ENCODE results near the gene SLC51B.
"Not testable (repeated sequence)": the region's sequence is repeated elsewhere in the genome, so short reads cannot be mapped to it uniquely, and the experiment has no call there.

SLC51B gene

DNA sequence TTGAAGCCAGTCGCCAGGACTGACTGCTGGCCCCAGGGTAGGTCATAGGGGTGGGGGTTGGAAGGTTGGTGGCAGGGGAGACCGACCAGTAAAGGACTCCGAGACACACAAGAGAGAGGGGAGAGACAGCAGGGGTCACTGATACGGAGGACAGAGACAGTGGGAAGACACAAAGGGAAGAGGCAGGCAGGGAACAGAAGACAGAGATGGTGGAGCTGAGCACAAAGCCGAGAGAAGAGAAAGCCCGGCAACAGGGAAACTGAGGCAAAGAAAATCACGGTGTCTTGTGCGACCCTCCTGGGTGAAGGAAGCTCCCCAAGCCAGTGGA, 22.1 kb downstream of the SLC51B start:
- no peak for DNase-seq

GRCh38 chr15:65067645-65068402, 22.6 kb downstream of the SLC51B start, which contains the start of gene RASL12:
Gene RASL12 (minus strand): TSS chr15:65067991. CDS start chr15:65067835, 156 bp downstream.
- DNase-seq = no peak

DNA sequence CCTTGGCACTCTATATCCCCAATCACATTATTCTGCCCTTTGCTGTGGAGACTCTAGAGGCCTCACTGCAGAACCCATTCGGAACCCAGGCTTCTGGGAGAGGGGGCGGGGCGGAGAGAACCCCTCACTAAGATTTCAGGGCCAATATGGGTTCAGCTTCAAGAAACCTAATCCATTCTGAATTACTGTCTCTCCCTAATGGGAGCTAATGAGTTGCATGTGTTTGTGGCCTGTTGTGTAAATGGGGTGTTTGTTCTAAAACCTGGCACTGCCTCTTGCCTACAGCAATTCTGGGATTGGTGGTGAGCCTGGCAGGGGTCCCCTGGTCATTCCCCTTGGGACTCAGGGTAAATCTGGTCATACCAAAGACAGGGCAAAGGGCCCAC, 23.2 kb downstream of the SLC51B start:
- DNase-seq = no peak

DNA sequence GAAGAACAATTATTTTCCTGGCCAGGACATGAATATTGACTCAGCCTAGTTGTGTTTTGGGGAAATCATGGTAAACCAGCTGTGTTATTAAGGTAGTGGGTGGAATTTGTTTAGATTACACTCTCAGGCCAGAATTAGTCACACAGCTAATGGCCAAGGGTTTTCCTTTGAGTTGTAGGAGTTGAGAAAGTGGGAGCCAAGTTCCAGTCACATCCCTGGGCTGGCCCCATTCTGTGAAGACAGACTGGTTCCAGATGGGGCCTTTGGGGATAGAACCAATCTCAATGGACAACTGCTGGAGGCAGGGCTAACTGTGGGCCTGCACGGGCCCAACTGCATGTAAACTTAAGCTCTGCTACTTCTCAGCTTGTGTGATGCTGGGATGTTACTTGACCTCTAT, 24.0 kb downstream of the SLC51B start:
- DNase-seq = no peak

GRCh38 chr15:65069779-65070546, 24.8 kb downstream of the SLC51B start:
- DNase-seq = no peak

DNA sequence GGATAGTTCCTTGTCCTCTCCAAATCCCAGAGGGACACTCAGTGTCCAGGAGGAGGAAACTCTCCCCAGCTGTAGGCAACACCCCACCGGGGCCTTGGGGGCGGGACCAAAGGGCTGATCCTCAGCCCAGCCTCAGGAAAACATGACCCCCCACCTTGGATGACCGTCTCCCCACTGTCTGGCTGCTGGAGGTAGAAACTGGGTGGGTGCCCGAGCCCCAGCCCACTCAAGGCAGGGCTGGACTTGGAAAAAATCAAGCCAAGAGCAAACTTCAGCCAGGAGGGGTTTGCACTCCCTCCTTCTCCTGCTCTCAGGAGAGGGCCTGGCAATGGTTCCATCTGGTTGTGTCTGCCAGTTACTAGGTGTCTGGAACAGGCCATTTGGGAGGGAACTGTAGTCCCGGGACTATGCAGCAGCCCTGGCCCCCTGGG, 26.2 kb downstream of the SLC51B start:
- DNase-seq = no peak

DNA sequence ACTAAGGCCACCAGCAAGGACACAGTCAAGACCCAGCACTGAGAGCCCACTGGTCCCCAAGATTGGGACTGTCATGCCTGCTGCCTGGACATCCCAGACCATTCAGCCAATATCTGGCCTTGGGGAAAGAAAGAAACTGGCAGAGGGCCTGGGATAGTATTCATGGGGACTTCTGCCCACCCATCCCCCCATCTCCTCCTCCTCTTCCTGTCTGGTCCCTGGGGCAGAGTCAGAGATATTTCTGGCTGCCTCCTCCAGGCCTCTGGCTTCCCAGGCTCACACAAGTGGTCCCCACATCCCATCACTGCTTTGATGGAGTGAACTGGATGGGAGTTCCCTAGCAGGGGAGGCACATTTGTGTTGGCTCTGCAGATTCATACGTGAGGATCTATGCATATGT, 26.8 kb downstream of the SLC51B start:
- DNase-seq = no peak

- DNase-seq = no peak
Observed at GRCh38 chr15:65072617-65073016, 27.4 kb downstream of the SLC51B start.

DNA sequence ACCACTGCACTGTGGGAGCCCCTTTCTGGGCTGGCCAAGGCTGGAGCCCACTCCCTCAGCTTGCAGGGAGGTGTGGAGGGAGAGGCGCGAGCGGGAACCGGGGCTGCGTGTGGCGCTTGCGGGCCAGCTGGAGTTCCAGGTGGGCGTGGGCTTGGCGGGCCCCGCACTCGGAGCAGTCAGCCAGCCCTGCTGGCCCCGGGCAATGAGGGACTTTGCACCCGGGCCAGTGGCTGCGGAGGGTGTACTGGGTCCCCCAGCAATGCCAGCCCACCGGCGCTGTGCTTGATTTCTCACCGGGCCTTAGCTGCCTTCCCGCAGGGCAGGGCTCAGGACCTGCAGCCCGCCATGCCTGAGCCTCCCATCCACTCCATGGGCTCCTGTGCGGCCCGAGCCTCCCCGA, 29.8 kb downstream of the SLC51B start:
- not testable (repeated sequence) for DNase-seq

DNA sequence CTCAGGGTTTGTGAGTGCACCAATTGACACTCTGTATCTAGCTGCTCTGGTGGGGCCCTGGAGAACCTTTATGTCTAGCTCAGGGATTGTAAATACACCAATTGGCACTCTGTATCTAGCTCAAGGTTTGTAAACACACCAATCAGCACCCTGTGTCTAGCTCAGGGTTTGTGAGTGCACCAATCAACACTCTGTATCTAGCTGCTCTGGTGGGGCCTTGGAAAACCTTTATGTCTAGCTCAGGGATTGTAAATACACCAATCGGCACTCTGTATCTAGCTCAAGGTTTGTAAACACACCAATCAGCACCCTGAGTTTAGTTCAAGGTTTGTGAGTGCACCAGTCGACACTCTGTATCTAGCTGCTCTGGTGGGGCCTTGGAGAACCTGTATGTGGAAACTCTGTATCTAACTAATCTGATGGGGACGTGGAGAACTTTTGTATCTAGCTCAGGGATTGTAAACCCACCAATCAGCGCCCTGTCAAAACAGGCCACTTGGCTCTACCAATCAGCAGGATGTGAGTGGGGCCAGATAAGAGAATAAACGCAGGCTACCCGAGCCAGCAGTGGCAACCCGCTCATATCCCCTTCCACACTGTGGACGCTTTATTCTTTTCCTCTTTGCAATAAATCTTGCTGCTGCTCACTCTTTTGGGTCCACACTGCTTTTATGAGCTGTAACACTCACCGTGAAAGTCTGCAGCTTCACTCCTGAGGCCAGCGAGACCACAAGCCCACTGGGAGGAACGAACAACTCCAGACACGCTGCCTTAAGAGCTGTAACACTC, 30.6 kb downstream of the SLC51B start:
- DNase-seq = not testable (repeated sequence)

DNA sequence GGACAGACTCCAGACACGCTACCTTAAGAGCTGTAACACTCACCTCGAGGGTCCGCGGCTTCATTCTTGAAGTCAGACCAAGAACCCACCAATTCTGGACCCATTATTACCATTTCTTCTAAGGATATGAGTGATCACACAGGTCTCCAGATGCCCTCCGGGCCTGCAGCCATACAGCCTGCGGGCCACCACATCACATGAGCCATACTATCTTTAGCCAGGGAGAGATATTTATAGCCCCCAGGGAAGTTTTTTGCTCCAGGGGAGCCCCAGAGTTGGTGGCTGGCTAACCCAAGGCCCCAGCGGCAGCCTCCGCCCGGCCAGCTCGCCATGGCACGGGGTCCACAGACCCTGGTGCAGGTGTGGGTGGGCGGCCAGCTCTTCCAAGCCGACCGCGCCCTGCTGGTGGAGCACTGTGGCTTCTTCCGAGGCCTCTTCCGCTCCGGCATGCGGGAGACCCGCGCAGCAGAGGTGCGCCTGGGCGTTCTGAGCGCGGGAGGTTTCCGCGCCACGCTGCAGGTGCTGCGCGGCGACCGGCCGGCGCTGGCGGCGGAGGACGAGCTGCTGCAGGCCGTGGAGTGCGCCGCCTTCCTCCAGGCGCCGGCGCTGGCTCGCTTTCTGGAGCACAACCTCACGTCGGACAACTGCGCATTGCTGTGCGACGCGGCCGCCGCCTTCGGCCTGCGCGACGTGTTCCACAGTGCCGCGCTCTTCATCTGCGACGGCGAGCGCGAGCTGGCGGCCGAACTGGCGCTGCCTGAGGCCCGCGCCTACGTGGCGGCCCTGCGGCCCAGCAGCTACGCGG, 31.5 kb downstream of the SLC51B start, which contains the start of gene KBTBD13:
KBTBD13 (plus strand) TSS at position 261 of the 805 bp plus-strand sequence; CDS start at position 331, 70 bp downstream.
- DNase-seq = no peak

GRCh38 chr15:65077291-65077980, 32.2 kb downstream of the SLC51B start:
- no peak for DNase-seq

GRCh38 chr15:65077981-65078352, 32.8 kb downstream of the SLC51B start:
- DNase-seq = no peak

DNA sequence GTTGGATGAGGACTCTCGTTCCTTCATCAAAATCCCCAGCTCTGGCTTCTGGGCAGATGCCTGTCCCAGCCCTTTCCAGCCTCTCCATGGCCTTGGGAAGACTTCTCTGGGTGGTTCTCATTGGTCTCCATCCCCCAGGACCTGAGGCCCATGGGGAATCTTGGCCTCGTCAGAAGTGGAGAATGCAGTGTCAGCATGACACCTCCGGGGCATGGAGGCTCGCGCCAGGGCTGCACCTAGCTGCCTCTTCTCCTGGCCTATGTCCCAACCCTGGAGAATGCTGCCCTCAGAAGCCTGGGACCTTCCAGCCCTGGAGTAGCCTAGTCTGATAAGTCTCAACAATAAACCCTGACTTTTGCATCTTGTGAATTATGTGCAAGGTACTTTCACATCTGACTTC, 34.4 kb downstream of the SLC51B start:
- no peak for DNase-seq

DNA sequence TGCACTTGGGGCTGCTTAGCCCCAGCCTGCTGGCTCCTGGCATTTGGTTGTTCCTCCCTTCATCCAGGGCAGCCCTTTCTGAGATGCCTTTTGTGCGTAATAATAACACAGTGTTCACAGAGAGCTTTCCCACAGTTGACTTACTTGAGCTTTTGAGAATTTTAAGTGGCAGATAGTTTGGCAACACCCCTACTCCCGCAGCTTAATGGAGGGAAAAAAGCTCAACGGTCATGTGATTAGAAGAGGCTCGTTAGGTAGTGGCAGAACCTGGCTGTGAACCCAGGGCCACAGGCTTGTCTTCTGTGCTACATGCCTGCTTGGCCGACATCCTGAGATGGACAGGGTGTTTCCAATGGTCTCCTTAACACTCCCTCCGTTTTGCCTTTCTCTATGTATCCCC, 36.1 kb downstream of the SLC51B start:
- DNase-seq = no peak

GRCh38 chr15:65081758-65082157, 36.6 kb downstream of the SLC51B start:
- no peak for DNase-seq

GRCh38 chr15:65082303-65082953, 37.2 kb downstream of the SLC51B start:
- no peak for DNase-seq

DNA sequence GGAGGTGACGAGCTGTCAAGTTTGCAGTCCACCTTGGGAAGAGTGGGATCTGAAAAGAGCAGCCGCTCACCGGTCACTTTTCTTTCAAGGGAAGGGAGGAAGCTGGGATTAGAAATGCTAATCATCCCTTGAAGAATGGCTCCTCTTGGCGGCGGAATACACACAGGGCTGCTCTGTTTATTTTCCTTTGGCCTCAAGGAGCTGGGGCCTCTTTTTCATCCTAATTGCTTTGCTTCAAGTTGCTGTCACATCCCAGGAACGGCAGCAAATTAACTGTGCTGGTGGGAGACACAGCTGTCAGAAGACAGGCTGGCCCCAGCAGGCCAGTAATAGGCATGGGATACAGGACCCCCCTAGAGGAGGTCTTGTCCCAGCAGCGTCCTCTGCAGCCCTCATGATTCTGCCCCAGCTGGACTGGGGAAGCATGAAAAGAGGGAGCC, 38.1 kb downstream of the SLC51B start:
- DNase-seq = no peak

GRCh38 chr15:65084500-65085206, 39.5 kb downstream of the SLC51B start:
- DNase-seq = no peak

GRCh38 chr15:65085207-65085753, 40.1 kb downstream of the SLC51B start:
- DNase-seq = no peak

Measured in NCI-H1105 treated with DMSO at 0.1 percent for 48 hours (cell line).